A549 (cell line): ENCODE results near the gene CASP7.

ENCODE experiments used
- BHLHE40 ChIP-seq: IDR thresholded peaks from 2 replicates; pipeline ENCODE4 v1.6.1; 2012; ENCODE audit warnings: low read depth, low read length, inconsistent platforms
- CEBPB ChIP-seq, 2 experiments: fragments of >200 bp in 1 of 2; sonication (Bioruptor Twin) in 1 of 2; formaldehyde crosslinking in 1 of 2; IDR thresholded peaks; 2 replicates each; pipeline ENCODE4 v1.6.1; 2012 to 2016
- CHD4 ChIP-seq: fragments of 200-600 bp; sonication (generic); IDR thresholded peaks from 2 replicates; pipeline ENCODE4 v1.6.1; 2016; ENCODE audit warnings: antibody characterized with exemption, mild to moderate bottlenecking, borderline replicate concordance
- CTCF ChIP-seq: fragments of >200 bp; sonication (Bioruptor Twin); formaldehyde crosslinking; IDR thresholded peaks from 3 replicates; pipeline ENCODE4 v1.5.1; 2016
- EP300 ChIP-seq, 2 experiments: fragments of >200 bp; sonication (Bioruptor Twin); formaldehyde crosslinking; IDR thresholded peaks; 2 replicates in 1 of 2; 3 replicates in 1 of 2; pipeline ENCODE4 v1.6.1; 2016 to 2017
- JUN ChIP-seq, 2 experiments: fragments of >200 bp; sonication (Bioruptor Twin); formaldehyde crosslinking; IDR thresholded peaks; 2 replicates in 1 of 2; 3 replicates in 1 of 2; pipeline ENCODE4 v1.6.1; 2016 to 2017
- NFE2L2 ChIP-seq: fragments of 150-350 bp; conservative IDR thresholded peaks from 2 replicates; pipeline ENCODE4 v1.6.1; 2014; ENCODE audit warnings: low read length
- PHF8 ChIP-seq: fragments of 200-600 bp; sonication (generic); IDR thresholded peaks from 2 replicates; pipeline ENCODE4 v1.6.1; 2016; ENCODE audit warnings: low read depth, mild to moderate bottlenecking, antibody characterized with exemption, moderate library complexity, borderline replicate concordance
- POLR2A ChIP-seq: IDR thresholded peaks from 2 replicates; pipeline ENCODE4 v1.6.1; 2012; ENCODE audit warnings: mild to moderate bottlenecking, low read length
- RAD21 ChIP-seq, 2 experiments: fragments of >200 bp in 1 of 2; sonication (Bioruptor Twin) in 1 of 2; formaldehyde crosslinking in 1 of 2; IDR thresholded peaks in 1 of 2; conservative IDR thresholded peaks in 1 of 2; 2 replicates in 1 of 2; 3 replicates in 1 of 2; pipeline ENCODE4 v1.6.1; 2012 to 2018; ENCODE audit warnings: inconsistent platforms in 1 of 2
- RCOR1 ChIP-seq: fragments of 150-350 bp; IDR thresholded peaks from 2 replicates; pipeline ENCODE4 v1.6.1; 2014; ENCODE audit warnings: antibody characterized with exemption, low read length, low read depth
- RFX5 ChIP-seq: fragments of 450-650 bp; IDR thresholded peaks from 2 replicates; pipeline ENCODE4 v1.7.1; 2014; ENCODE audit warnings: antibody characterized with exemption, mild to moderate bottlenecking, moderate library complexity
- USF2 ChIP-seq: fragments of 450-650 bp; IDR thresholded peaks from 2 replicates; pipeline ENCODE4 v1.6.1; 2014; ENCODE audit warnings: antibody characterized with exemption

DNA sequence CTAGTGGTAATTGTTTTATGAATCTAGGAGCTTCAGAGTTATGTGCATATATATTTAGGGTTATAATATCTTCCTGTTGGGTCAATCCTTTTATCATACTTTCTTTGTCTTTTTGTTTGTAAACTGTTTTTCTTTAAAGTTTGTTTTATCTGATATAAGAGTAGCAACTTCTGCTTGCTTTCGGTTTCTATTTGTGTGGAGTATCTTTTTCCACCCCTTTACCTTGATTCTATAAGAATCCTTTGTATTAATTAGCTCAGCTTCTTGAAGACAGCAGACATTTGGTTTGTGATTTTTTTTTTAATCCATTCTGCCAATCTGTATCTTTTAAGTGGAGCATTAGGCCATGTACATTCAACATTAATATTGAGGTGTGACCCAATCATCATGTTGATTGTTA, 9.3 kb downstream of the CASP7 start:
- no peak for TF ChIP-seq CTCF
- no peak for TF ChIP-seq NFE2L2
- TF ChIP-seq JUN (IDR thresholded peaks at IDR 0.05), result no peak
- TF ChIP-seq USF2, result no peak
- TF ChIP-seq PHF8, result no peak
- TF ChIP-seq RFX5, result no peak
- TF ChIP-seq EP300 (IDR thresholded peaks at IDR 0.05), result no peak
- no peak for TF ChIP-seq CEBPB (IDR thresholded peaks at IDR 0.05)
- no peak for TF ChIP-seq CHD4
- TF ChIP-seq POLR2A, result no peak
- TF ChIP-seq RAD21 (conservative IDR thresholded peaks at IDR 0.05 in 1 of 2, IDR thresholded peaks at IDR 0.05 in 1 of 2), result no peak
- TF ChIP-seq RCOR1, result no peak
- TF ChIP-seq BHLHE40, result no peak
